Suprapubic skin (tissue), 4 donors: Measurements from ENCODE around the gene FILIP1L. TPM values are rescaled to one million over a fixed set of nuclear protein-coding genes. Genes with fewer than 3 reads are reported as not detected.

Experiments used
- DNase-seq, 2 donors: peaks; one replicate each; pipeline ENCODE4 v3.0.0-alpha.2; 2019; ENCODE audit warnings: low spot score in 2 of 2
- H3K27ac ChIP-seq: fragments of 200-600 bp; sonication (generic); one replicate; pipeline ENCODE4 v1.5.1; 2019
- H3K27me3 ChIP-seq: fragments of 200-600 bp; sonication (generic); one replicate; pipeline ENCODE4 v1.5.1; 2019
- H3K36me3 ChIP-seq: fragments of 200-600 bp; sonication (generic); one replicate; pipeline ENCODE4 v1.5.1; 2019
- H3K4me1 ChIP-seq: fragments of 200-600 bp; sonication (generic); one replicate; pipeline ENCODE4 v1.5.1; 2019
- H3K4me3 ChIP-seq: fragments of 200-600 bp; sonication (generic); one replicate; pipeline ENCODE4 v1.5.1; 2019; ENCODE audit warnings: mild to moderate bottlenecking
- H3K9me3 ChIP-seq: fragments of 200-600 bp; sonication (generic); one replicate; pipeline ENCODE4 v1.5.1; 2019
- CTCF ChIP-seq, 2 donors: fragments of 200-600 bp in 1 of 2; fragments of 450-650 bp in 1 of 2; sonication (generic) in 1 of 2; IDR thresholded peaks; one replicate each; pipeline ENCODE4 v1.5.1; 2016 to 2019; ENCODE audit warnings: antibody characterized with exemption in 2 of 2, mild to moderate bottlenecking in 1 of 2, moderate library complexity in 1 of 2
- EP300 ChIP-seq: sonication (generic); formaldehyde crosslinking; IDR thresholded peaks from one replicate; pipeline ENCODE4 v1.6.1; 2017; ENCODE audit warnings: antibody characterized with exemption
- POLR2A ChIP-seq, 2 donors: fragments of 450-650 bp; IDR thresholded peaks; one replicate each; pipeline ENCODE4 v1.6.1; 2017; ENCODE audit warnings: antibody characterized with exemption in 2 of 2, mild to moderate bottlenecking in 2 of 2, moderate library complexity in 2 of 2
- POLR2AphosphoS5 ChIP-seq, 3 donors: sonication (generic); formaldehyde crosslinking; IDR thresholded peaks; one replicate each; pipeline ENCODE4 v1.6.1; 2017; ENCODE audit warnings: antibody characterized with exemption in 3 of 3
- WGBS: methylation state at CpG from one replicate; pipeline ENCODE4 v1.1.5; 2018; 5-methylcytosine and 5-hydroxymethylcytosine counted together
- total RNA-seq, 4 donors: library from RNA; depleted of rRNA; stranded (reverse); fragments of >200 nt; gene quantifications; one replicate each; pipeline ENCODE4 v1.1.0, GENCODE V29; 2016

Gene FILIP1L
- total RNA-seq, 4 donors from 2014 or later: 14.0 to 19.9 (median 15.9) TPM

DNA sequence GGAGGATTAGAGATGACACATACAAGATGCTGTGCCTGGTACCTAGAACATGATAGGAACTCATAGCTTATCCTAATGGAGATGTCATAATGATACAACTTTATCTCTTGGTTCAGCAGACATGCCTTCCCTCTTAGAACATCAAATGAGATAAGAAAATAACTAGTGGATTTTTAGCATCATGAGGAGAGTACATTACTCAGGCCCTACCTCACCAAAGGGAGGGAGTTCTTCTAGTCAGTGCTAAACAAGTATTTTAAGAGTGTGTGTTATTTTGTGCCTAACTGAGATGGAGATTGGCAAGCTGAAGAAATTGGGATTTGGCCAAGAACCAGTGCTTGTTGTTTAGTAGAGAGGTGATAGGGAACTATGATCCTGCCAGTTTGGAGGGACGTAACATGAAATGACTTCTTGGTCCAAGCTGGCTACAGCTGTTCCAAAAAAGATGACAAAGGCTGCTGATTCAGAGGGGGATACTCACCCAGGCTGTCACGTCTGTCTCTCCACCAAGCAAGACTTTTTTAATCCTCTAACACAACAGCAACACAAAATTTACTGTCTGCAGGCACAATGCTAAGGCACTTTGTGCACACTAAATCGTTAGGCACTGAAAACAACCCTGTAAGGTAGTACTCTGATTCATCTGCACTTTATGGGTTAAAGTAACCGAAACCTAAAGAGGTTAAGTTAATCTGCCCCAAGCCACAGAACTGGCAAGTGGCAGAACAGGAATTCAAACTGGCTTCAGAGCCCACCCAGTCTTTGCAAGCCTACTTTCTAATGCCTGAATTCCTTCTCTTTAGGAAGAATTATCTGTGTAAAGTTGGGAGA lies 170.2 kb downstream of the FILIP1L start:
- H3K9me3 ChIP-seq: no peaks in the 10 kb centered on the region
- 48% methylated on average over 4 of the region's 4 CpGs for WGBS
- H3K27me3 ChIP-seq: no peaks in the 10 kb centered on the region
- no peaks in the 10 kb centered on the region for H3K36me3 ChIP-seq
- H3K4me3 ChIP-seq: no peak overlapping the region
- H3K27ac ChIP-seq: no peak overlapping the region
- TF ChIP-seq EP300: no peak
- no peak for TF ChIP-seq POLR2AphosphoS5 (IDR thresholded peaks at IDR 0.05)
- no peak for TF ChIP-seq CTCF (IDR thresholded peaks at IDR 0.05)
- TF ChIP-seq POLR2A (IDR thresholded peaks at IDR 0.05): no peak
- H3K4me1 ChIP-seq: peaks cover 38% of the 10 kb centered on the region
- DNase-seq: no peak

GRCh38 chr3:99941211-99941610 lies 173.1 kb downstream of the FILIP1L start:
- DNase-seq: no peak
- no peak overlapping the region for H3K27ac ChIP-seq
- no peak for TF ChIP-seq CTCF (IDR thresholded peaks at IDR 0.05)
- no peak for TF ChIP-seq EP300
- no peak for TF ChIP-seq POLR2AphosphoS5 (IDR thresholded peaks at IDR 0.05)
- TF ChIP-seq POLR2A (IDR thresholded peaks at IDR 0.05): no peak
- H3K36me3 ChIP-seq: no peaks in the 10 kb centered on the region
- peaks cover 54% of the 10 kb centered on the region for H3K4me1 ChIP-seq
- no peaks in the 10 kb centered on the region for H3K27me3 ChIP-seq
- 67% methylated on average over 1 of the region's 1 CpG for WGBS
- no peaks in the 10 kb centered on the region for H3K9me3 ChIP-seq
- H3K4me3 ChIP-seq: no peak overlapping the region

DNA sequence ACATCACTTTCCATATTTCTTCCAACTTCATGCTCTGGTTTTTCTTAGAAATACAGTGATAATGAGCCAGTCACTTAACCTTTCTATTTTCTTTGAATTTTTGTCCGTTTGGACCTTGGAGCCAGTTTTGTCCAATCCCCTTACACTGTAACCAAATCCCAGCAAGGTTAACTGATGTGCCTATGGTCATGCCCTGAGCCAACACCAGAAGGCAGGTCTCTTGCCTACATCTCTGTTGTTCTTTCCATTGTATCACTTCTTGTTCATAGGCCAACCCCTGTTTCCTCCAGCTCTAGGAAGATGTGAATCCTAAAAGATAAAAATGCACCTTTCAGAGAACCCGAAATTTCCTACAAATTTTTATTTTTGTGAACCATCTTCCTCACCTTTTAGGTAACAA lies 174.0 kb downstream of the FILIP1L start:
- Histone ChIP-seq H3K4me1 (peaks cover 52% of the 10 kb centered on the region), H3K4me3 (no peak overlapping the region), H3K27ac (no peak overlapping the region), H3K9me3 (no peaks in the 10 kb centered on the region), H3K27me3 (no peaks in the 10 kb centered on the region), H3K36me3 (no peaks in the 10 kb centered on the region)
- TF ChIP-seq POLR2AphosphoS5 (IDR thresholded peaks at IDR 0.05) (no peak), POLR2A (IDR thresholded peaks at IDR 0.05) (no peak), EP300 (no peak), CTCF (IDR thresholded peaks at IDR 0.05) (no peak)
- WGBS: 83% methylated on average over 2 of the region's 2 CpGs
- no peak for DNase-seq

GRCh38 chr3:99939876-99940275 lies 174.4 kb downstream of the FILIP1L start:
- TF ChIP-seq POLR2AphosphoS5 (IDR thresholded peaks at IDR 0.05) (no peak), POLR2A (IDR thresholded peaks at IDR 0.05) (no peak), EP300 (no peak), CTCF (IDR thresholded peaks at IDR 0.05) (no peak)
- no peaks in the 10 kb centered on the region for H3K27me3 ChIP-seq
- H3K36me3 ChIP-seq: no peaks in the 10 kb centered on the region
- DNase-seq: no peak
- WGBS: 77% methylated on average over 1 of the region's 1 CpG
- H3K4me1 ChIP-seq: peaks cover 52% of the 10 kb centered on the region
- H3K4me3 ChIP-seq: no peak overlapping the region
- no peak overlapping the region for H3K27ac ChIP-seq
- no peaks in the 10 kb centered on the region for H3K9me3 ChIP-seq

- Histone ChIP-seq H3K9me3 (no peaks in the 10 kb centered on the region), H3K36me3 (no peaks in the 10 kb centered on the region), H3K4me3 (no peak overlapping the region), H3K4me1 (peaks cover 48% of the 10 kb centered on the region), H3K27me3 (no peaks in the 10 kb centered on the region), H3K27ac (no peak overlapping the region)
- DNase-seq: no peak
- WGBS: 38% methylated on average over 3 of the region's 3 CpGs
- TF ChIP-seq CTCF (IDR thresholded peaks at IDR 0.05) (no peak), EP300 (no peak), POLR2A (IDR thresholded peaks at IDR 0.05) (no peak), POLR2AphosphoS5 (IDR thresholded peaks at IDR 0.05) (no peak)
Observed at GRCh38 chr3:99938270-99938911, 175.9 kb downstream of the FILIP1L start.
